Thyroid gland (tissue), 4 donors: Measurements from ENCODE around the gene SLC35F3. TPM values are rescaled to one million over a fixed set of nuclear protein-coding genes. Genes with fewer than 3 reads are reported as not detected.

Source experiments
- DNase-seq, 2 donors: peaks; one replicate each; pipeline ENCODE4 v3.0.0-alpha.2; 2019
- H3K27ac ChIP-seq, 3 donors: fragments of 200-600 bp; sonication (generic); 1 replicate in 2 of 3; 2 replicates in 1 of 3; pipeline ENCODE4 v1.5.1; 2016 to 2019; ENCODE audit warnings: mild to moderate bottlenecking in 1 of 3, moderate library complexity in 1 of 3
- H3K27me3 ChIP-seq: fragments of 200-600 bp; sonication (generic); one replicate; pipeline ENCODE4 v1.5.1; 2019
- H3K36me3 ChIP-seq, 2 donors: fragments of 200-600 bp; sonication (generic); one replicate each; pipeline ENCODE4 v1.5.1; 2016 to 2019
- H3K4me1 ChIP-seq, 2 donors: fragments of 200-600 bp; sonication (generic); one replicate each; pipeline ENCODE4 v1.5.1; 2017 to 2019
- H3K4me3 ChIP-seq, 3 donors: fragments of 200-600 bp; sonication (generic); replicated peaks in 1 of 3; 1 replicate in 2 of 3; 2 replicates in 1 of 3; pipeline ENCODE4 v1.5.1; 2016; ENCODE audit warnings: mild to moderate bottlenecking in 1 of 3
- H3K9me3 ChIP-seq: fragments of 200-600 bp; sonication (generic); one replicate; pipeline ENCODE4 v1.5.1; 2017
- POLR2A ChIP-seq, 2 donors: fragments of 450-650 bp; IDR thresholded peaks; one replicate each; pipeline ENCODE4 v1.6.1; 2017; ENCODE audit warnings: antibody characterized with exemption in 2 of 2, mild to moderate bottlenecking in 2 of 2, moderate library complexity in 1 of 2
- WGBS, 2 donors: methylation state at CpG; one replicate each; pipeline ENCODE4 v1.1.5; 2017; 5-methylcytosine and 5-hydroxymethylcytosine counted together
- intact Hi-C: fragments of 100-400 bp; cut with DNase I; formaldehyde crosslinking; loops from one replicate; pipeline ENCODE4 v1.15.1; 2023
- total RNA-seq, 4 donors: library from RNA; depleted of rRNA; stranded (reverse); fragments of >200 nt; gene quantifications; one replicate each; pipeline ENCODE4 v1.2.3, GENCODE V29; 2016
- TF ChIP-seq, protein P1 (sequence below), 6 experiments: fragments of 200-600 bp in 3 of 6; fragments of 450-650 bp in 3 of 6; sonication (generic) in 3 of 6; IDR thresholded peaks; one replicate each; pipeline ENCODE4 v1.5.1; 2016 to 2019; ENCODE audit warnings: antibody characterized with exemption in 6 of 6, mild to moderate bottlenecking in 2 of 6, inconsistent platforms in 1 of 6, moderate library complexity in 1 of 6

The SLC35F3 gene
- total RNA-seq, 4 donors from 2014 or later: 0.89 to 1.9 (median 1.5) TPM; not detected in 1

DNA sequence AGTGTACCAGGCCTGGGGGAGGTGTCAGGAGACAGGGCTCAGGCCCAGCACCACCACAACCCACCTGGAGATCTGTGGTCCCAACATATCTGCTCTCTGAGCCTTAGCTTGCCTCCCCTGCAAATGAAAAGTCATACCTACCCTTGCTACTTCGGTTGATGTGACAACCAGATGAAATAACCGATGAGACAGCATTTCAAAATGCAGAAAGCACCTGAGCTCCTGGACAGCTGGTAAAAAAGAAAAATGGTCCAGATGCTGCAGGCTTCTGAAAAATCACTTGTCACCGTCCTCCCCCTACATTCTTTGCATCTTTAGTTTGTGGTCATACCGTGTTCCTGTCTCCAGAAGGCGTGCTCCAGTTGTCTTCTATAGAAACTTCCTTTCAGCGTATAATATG is 416.8 kb downstream of the SLC35F3 start:
- DNase-seq: no peak
- WGBS, 2 donors: 89 to 90% methylated on average over 6 of the region's 6 CpGs

DNA sequence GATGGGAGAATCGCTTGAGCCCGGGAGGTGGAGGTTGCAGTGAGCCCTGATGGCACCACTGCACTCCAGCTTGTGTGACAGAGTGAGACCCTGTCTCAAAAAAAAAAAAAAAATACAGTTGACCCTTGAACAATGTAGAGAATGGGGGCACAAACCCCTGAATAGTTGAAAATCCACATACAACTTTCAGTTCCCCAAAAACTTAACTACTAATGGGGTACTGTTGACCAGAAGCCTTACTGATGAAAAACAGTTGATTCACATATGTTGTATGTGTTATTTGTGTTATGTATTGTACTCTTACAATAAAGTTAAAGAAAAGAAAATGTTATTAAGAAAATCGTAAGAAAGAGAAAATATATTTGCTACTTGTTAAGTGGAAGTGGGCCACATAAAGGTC is 417.6 kb downstream of the SLC35F3 start:
- TF ChIP-seq POLR2A (IDR thresholded peaks at IDR 0.05): no peak
- TF ChIP-seq, protein P1, sequence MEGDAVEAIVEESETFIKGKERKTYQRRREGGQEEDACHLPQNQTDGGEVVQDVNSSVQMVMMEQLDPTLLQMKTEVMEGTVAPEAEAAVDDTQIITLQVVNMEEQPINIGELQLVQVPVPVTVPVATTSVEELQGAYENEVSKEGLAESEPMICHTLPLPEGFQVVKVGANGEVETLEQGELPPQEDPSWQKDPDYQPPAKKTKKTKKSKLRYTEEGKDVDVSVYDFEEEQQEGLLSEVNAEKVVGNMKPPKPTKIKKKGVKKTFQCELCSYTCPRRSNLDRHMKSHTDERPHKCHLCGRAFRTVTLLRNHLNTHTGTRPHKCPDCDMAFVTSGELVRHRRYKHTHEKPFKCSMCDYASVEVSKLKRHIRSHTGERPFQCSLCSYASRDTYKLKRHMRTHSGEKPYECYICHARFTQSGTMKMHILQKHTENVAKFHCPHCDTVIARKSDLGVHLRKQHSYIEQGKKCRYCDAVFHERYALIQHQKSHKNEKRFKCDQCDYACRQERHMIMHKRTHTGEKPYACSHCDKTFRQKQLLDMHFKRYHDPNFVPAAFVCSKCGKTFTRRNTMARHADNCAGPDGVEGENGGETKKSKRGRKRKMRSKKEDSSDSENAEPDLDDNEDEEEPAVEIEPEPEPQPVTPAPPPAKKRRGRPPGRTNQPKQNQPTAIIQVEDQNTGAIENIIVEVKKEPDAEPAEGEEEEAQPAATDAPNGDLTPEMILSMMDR (IDR thresholded peaks at IDR 0.05): no peak
- no peaks in the 10 kb centered on the region for H3K27me3 ChIP-seq
- H3K36me3 ChIP-seq: no peaks in the 10 kb centered on the region
- H3K27ac ChIP-seq: no peak overlapping the region
- intact Hi-C loops: no loop called here
- peaks cover 0 to 5% of the 10 kb centered on the region in 2 donors for H3K4me1 ChIP-seq
- H3K4me3 ChIP-seq: no peak overlapping the region
- WGBS, 2 donors: 92 to 94% methylated on average over 3 of the region's 3 CpGs
- no peaks in the 10 kb centered on the region for H3K9me3 ChIP-seq
- DNase-seq: no peak

More for the DNA sequence above, 416.8 kb downstream of the SLC35F3 start:
- H3K9me3 ChIP-seq: no peaks in the 10 kb centered on the region
- no peak overlapping the region for H3K4me3 ChIP-seq
- H3K4me1 ChIP-seq: no peaks in the 10 kb centered on the region
- H3K27ac ChIP-seq: no peak overlapping the region
- intact Hi-C loops: no loop called here
- TF ChIP-seq POLR2A (IDR thresholded peaks at IDR 0.05): no peak
- TF ChIP-seq, protein P1 (IDR thresholded peaks at IDR 0.05): no peak
- no peaks in the 10 kb centered on the region for H3K27me3 ChIP-seq
- no peaks in the 10 kb centered on the region for H3K36me3 ChIP-seq

DNA sequence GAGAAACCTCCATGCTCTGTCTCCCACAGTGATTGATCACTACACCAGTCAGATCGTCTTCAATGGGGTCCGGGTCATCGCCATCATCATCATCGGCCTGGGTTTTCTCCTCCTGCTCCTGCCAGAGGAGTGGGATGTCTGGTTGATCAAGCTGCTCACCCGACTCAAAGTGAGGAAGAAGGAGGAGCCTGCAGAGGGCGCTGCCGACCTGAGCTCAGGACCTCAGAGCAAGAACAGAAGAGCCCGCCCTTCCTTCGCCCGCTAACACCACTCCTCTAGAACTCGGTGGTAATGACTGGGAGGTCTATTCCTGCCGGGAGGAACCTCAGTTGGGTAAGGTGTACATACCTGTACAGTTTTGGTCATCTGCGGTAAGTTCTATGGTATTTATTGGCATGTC is 418.5 kb downstream of the SLC35F3 start:
- Histone ChIP-seq H3K9me3 (no peaks in the 10 kb centered on the region), H3K27me3 (no peaks in the 10 kb centered on the region), H3K27ac (no peak overlapping the region), H3K4me3 (no peak overlapping the region), H3K4me1 (peaks cover 0 to 5% of the 10 kb centered on the region in 2 donors), H3K36me3 (no peaks in the 10 kb centered on the region)
- intact Hi-C loops: no loop called here
- TF ChIP-seq, protein P1 (IDR thresholded peaks at IDR 0.05): peak in 1 of 6 experiments; percentile 22
- TF ChIP-seq POLR2A (IDR thresholded peaks at IDR 0.05): no peak
- WGBS, 2 donors: 41 to 46% methylated on average over 13 of the region's 13 CpGs
- peak; percentile 11 to 14 for DNase-seq

DNA sequence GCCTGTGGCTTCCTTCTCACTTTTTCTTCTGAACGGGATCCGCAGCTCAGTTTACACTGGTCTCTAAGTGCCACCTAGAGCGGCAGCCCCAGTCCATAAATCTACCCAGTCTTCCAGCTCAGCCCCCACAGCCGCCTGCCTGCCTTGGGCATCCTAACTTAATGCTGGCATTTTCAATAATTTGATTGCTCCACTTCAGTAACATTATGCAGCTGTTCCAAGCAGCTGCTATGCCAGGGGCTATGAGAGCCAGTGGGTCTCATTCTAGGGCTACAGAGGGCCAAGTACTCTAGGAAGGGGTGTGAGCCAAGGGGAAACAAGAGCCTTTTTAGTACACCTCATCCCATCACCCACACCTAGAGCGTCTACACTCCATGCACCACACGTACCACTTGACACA is 420.3 kb downstream of the SLC35F3 start:
- Histone ChIP-seq H3K4me1 (peaks cover 0 to 5% of the 10 kb centered on the region in 2 donors), H3K4me3 (no peak overlapping the region), H3K27ac (no peak overlapping the region), H3K9me3 (no peaks in the 10 kb centered on the region), H3K36me3 (no peaks in the 10 kb centered on the region), H3K27me3 (no peaks in the 10 kb centered on the region)
- intact Hi-C loops: no loop called here
- TF ChIP-seq, protein P1 (IDR thresholded peaks at IDR 0.05): no peak
- no peak for TF ChIP-seq POLR2A (IDR thresholded peaks at IDR 0.05)
- 78 to 87% methylated on average over 6 of the region's 6 CpGs for WGBS, 2 donors
- DNase-seq: no peak

DNA sequence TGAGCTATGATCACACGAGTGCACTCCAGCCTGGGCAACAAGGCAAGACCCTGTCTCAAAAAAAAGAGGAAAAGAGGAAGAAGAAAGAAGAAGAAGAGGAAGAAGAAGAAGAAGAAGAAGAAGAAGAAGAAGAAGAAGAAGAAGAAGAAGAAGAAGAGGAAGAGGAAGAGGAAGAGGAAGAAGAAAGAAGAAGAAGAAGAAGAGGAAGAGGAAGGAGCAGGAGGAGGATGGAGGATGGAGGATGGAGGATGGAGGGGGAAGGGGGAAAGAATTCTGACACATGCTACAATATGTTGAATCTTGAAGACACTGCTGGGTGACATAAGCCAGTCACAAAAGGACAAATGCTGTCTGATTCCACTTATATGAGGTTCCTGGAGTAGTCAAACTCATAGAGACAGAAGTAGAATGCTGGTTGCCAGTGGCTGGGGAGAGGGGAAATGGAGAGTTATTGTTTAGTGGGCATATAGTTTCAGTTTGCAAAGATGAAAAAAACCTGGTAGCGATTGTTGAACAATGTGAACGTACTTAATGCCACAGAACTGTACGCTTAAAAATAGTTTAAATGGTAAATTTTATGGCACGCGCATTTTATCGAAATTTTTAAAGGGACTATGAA is 421.5 kb downstream of the SLC35F3 start:
- Histone ChIP-seq H3K4me3 (no peak overlapping the region), H3K4me1 (peaks cover 0 to 5% of the 10 kb centered on the region in 2 donors), H3K27ac (no peak overlapping the region), H3K36me3 (no peaks in the 10 kb centered on the region), H3K27me3 (no peaks in the 10 kb centered on the region), H3K9me3 (no peaks in the 10 kb centered on the region)
- TF ChIP-seq, protein P1 (IDR thresholded peaks at IDR 0.05): no peak
- TF ChIP-seq POLR2A (IDR thresholded peaks at IDR 0.05): no peak
- intact Hi-C loops: no loop called here
- no peak for DNase-seq
- WGBS, 2 donors: 58 to 65% methylated on average over 7 of the region's 7 CpGs
